NT2/D1 (cell line): ENCODE measurements around the gene CNOT8.

Experiments
- SUZ12 ChIP-seq: IDR thresholded peaks from 2 replicates; pipeline ENCODE4 v1.6.1; 2011; ENCODE audit not compliant: insufficient read length, insufficient read depth; ENCODE audit errors: extremely low read depth
- YY1 ChIP-seq: IDR thresholded peaks from 2 replicates; pipeline ENCODE4 v1.6.1; 2011; ENCODE audit not compliant: insufficient read length, insufficient read depth
- ZNF274 ChIP-seq: IDR thresholded peaks from 2 replicates; pipeline ENCODE4 v1.6.1; 2011; ENCODE audit warnings: mild to moderate bottlenecking, low read depth, low read length

DNA sequence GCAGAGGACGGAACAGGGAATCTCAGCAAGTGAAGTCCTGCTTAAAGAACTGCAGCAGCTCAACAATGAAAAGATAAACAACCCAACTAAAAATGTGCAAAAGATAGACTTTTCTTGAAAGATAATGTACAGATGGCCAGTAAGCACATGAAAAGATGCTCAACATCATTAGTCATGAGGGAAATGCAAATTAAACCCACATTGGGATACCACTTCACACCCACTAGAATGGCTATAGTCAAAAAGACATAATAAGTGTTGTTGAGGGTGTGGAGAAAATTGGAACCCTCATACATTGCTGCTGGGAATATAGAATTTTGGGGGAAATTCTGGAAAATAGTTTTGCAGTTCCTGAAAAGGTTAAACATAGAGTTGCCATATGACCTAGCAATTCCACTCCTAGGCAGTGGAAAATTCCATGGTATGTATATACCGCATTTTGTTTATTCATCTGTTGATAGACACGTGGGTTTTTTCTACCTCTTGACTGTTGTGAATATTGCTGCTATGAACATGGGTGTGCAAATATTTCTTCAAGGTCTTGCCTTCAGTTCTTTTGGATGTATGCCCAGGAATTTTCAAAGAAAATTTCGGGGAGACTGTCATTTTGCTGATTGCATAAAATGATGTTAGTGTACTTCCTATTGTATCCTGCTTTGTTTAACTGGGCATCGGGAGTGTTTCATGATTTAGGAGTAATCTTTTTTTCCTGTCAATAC is 7.2 kb downstream of the CNOT8 start:
- TF ChIP-seq YY1 (no peak), ZNF274 (no peak), SUZ12 (no peak)
